ENCODE measurements around the gene MAP7.

- TF ChIP-seq CTCF (conservative IDR thresholded peaks at IDR 0.05; ENCODE audit: low read depth in 2 of 2): no peak
- no peak for TF ChIP-seq POLR2AphosphoS5 (IDR thresholded peaks at IDR 0.05; ENCODE audit: low read depth)
- TF ChIP-seq JUNB (IDR thresholded peaks at IDR 0.05; ENCODE audit: unreplicated experiment): no peak
- no peak for TF ChIP-seq EZH2phosphoT487 (IDR thresholded peaks at IDR 0.05; ENCODE audit: unreplicated experiment)
- TF ChIP-seq EZH2 (IDR thresholded peaks at IDR 0.05; ENCODE audit: low read depth, unreplicated experiment): no peak
- no peak for TF ChIP-seq NANOG (IDR thresholded peaks at IDR 0.05; ENCODE audit: borderline replicate concordance)
- TF ChIP-seq REST (IDR thresholded peaks at IDR 0.05; ENCODE audit: unreplicated experiment): no peak
- TF ChIP-seq ZNF331 (CRISPR knock-in tag; IDR thresholded peaks at IDR 0.05; ENCODE audit: low read depth): no peak
- no peak for TF ChIP-seq ETS1 (IDR thresholded peaks at IDR 0.05)
- no peak for TF ChIP-seq CREB1 (CRISPR knock-in tag; IDR thresholded peaks at IDR 0.05; ENCODE audit: low read depth)
- no peak for TF ChIP-seq ZNF114 (CRISPR knock-in tag; IDR thresholded peaks at IDR 0.05)
Observed at GRCh38 chr6:136425793-136426192, 124.4 kb downstream of the MAP7 start.
